ENCODE data around the gene GPR35.

Gene GPR35

DNA sequence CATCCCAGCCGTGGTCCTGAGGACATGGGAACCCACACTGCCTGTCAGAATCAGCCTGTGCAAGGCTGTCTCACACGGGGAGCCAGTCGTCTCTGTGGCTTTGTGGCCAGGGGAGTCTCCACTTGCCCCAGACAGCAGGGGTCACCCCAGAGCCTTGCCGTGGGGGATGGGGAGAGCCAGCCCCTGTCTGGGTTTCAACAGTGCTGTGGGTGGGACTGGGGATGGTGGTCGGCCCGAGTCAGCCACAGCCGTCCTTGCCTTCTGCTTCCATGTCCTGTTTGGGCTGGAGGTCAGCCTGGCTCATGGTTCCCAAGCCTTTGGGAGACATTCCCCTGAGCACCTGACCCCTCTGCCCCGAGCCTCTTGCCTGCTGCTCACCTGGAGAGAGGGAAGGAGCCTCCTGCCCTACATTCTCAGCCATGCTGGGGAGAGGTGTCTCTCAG is 19.6 kb downstream of the GPR35 start:
- DNase-seq (ENCODE audit: extremely low spot score): no peak
- ChIA-PET CTCF (no interaction called here), POLR2A (interaction anchor here (0.8 kb wide), 1 partner anchor 59 kb away, joined by 3 read pairs; the partner anchor contains the start of gene CAPN10)
- TF ChIP-seq FOXA1 (IDR thresholded peaks at IDR 0.05): no peak

DNA sequence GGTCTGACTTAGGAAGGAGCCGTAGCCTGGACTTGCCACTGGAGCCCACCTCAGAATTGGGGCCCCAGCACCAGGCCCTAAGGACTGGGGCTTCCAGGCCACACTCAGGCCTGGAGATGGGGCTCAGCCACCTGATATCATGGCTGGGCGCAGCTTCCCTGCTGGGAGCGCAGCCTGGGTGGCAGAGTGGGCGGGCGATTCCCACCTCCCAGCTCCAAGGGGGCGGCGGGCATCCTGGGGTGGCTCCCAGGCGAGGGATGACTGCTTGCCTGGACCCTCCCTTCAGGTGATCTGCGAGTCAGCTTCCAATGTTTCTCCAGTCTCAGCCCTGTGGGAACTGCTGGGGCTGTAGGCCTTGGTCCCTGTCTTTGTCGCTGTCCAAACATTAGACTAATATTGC is 20.1 kb downstream of the GPR35 start:
- no peak for DNase-seq (ENCODE audit: extremely low spot score)
- CTCF ChIA-PET: no interaction called here
- POLR2A ChIA-PET: interaction anchor here (0.8 kb wide), 1 partner anchor 59 kb away, joined by 3 read pairs; the partner anchor contains the start of gene CAPN10
- TF ChIP-seq ELF4 (IDR thresholded peaks at IDR 0.05) (no peak), FOXA1 (IDR thresholded peaks at IDR 0.05) (no peak), FOXM1 (IDR thresholded peaks at IDR 0.05; ENCODE audit: borderline replicate concordance) (no peak), ARNT (IDR thresholded peaks at IDR 0.05) (no peak), TARDBP (IDR thresholded peaks at IDR 0.05) (no peak), SP1 (IDR thresholded peaks at IDR 0.05) (no peak), LEF1 (IDR thresholded peaks at IDR 0.05; ENCODE audit: borderline replicate concordance) (no peak), BHLHE40 (IDR thresholded peaks at IDR 0.05; ENCODE audit: borderline replicate concordance) (no peak), FOXK2 (IDR thresholded peaks at IDR 0.05) (no peak), ZNF384 (IDR thresholded peaks at IDR 0.05) (no peak), CTBP1 (IDR thresholded peaks at IDR 0.05; ENCODE audit: borderline replicate concordance) (no peak), SUZ12 (IDR thresholded peaks at IDR 0.05) (no peak), L3MBTL2 (conservative IDR thresholded peaks at IDR 0.05) (no peak), NFRKB (IDR thresholded peaks at IDR 0.05) (no peak), HDGF (IDR thresholded peaks at IDR 0.05; ENCODE audit: borderline replicate concordance) (no peak)
- TF ChIP-seq, protein P1, sequence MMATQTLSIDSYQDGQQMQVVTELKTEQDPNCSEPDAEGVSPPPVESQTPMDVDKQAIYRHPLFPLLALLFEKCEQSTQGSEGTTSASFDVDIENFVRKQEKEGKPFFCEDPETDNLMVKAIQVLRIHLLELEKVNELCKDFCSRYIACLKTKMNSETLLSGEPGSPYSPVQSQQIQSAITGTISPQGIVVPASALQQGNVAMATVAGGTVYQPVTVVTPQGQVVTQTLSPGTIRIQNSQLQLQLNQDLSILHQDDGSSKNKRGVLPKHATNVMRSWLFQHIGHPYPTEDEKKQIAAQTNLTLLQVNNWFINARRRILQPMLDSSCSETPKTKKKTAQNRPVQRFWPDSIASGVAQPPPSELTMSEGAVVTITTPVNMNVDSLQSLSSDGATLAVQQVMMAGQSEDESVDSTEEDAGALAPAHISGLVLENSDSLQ (IDR thresholded peaks at IDR 0.05): no peak

DNA sequence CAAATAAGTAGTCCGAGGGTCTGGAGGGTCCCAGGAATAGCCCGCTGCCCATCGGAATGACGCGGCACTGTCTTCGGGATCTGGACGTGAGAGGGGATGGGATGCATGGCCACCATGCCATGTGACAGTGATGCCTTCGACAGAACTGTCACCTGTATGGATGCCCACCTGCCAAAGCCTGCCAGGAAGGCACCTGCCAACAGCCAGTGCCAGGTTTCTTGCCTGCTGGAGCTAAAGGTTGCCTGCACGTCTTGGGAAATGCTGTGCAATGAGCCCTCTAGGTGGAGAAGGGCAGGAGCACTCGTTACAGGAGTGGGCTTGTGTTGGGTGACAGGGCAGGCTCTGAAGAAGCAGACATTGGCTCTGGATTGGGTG is 20.5 kb downstream of the GPR35 start:
- TF ChIP-seq, protein P1 (IDR thresholded peaks at IDR 0.05): no peak
- CTCF ChIA-PET: no interaction called here
- POLR2A ChIA-PET: interaction anchor here (0.8 kb wide), 1 partner anchor 60 kb away, joined by 3 read pairs; the partner anchor contains the start of gene CAPN10
- no peak for DNase-seq (ENCODE audit: extremely low spot score)

DNA sequence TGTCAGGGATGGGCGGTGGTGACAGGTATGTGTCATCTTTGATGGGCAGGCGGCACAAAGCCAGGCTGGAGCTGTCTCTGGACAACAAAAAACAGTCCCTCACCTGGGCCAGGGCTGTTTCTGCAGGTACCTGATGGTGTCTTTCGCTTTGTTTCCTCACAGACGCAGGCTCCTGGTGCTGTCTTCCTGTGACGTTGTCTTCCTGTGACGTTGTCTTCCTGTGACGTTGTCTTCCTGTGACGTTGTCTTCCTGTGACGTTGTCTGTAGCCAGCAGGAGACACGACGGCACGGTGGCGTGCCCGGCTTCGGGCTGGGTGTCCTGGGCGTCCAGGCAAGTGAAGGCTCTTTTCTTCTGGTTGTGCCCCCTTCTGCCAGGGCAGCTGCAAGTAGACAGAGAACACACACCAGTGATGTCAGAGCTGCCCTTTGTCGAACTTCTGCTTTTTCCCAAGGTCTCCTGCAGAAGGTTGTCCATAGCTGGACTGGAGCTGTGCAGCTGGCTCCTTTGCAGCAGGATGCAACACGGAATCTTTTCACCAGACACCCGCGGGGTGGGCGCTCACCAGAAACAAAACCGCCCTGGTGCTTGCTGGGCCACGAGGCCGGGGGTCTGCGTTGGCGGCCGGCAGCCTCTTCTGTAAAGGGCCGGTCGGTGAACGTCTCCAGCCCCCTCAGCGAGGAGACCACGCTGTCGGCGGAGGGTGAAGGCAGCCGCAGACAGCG is 21.1 kb downstream of the GPR35 start:
- DNase-seq (ENCODE audit: extremely low spot score): no peak
- ChIA-PET CTCF (no interaction called here), POLR2A (no interaction called here)
- no peak for TF ChIP-seq BHLHE40 (IDR thresholded peaks at IDR 0.05; ENCODE audit: borderline replicate concordance)
- no peak for TF ChIP-seq NFRKB (IDR thresholded peaks at IDR 0.05)
- no peak for TF ChIP-seq ZNF384 (IDR thresholded peaks at IDR 0.05)
- no peak for TF ChIP-seq SP1 (IDR thresholded peaks at IDR 0.05)
- TF ChIP-seq LEF1 (IDR thresholded peaks at IDR 0.05; ENCODE audit: borderline replicate concordance): no peak
- TF ChIP-seq FOXM1 (IDR thresholded peaks at IDR 0.05; ENCODE audit: borderline replicate concordance): no peak
- no peak for TF ChIP-seq FOXA1 (IDR thresholded peaks at IDR 0.05)
- no peak for TF ChIP-seq TARDBP (IDR thresholded peaks at IDR 0.05)
- no peak for TF ChIP-seq L3MBTL2 (conservative IDR thresholded peaks at IDR 0.05)
- no peak for TF ChIP-seq CTBP1 (IDR thresholded peaks at IDR 0.05; ENCODE audit: borderline replicate concordance)
- no peak for TF ChIP-seq SUZ12 (IDR thresholded peaks at IDR 0.05)
- TF ChIP-seq ARNT (IDR thresholded peaks at IDR 0.05): no peak
- TF ChIP-seq, protein P1 (IDR thresholded peaks at IDR 0.05): no peak
- TF ChIP-seq ELF4 (IDR thresholded peaks at IDR 0.05): no peak

DNA sequence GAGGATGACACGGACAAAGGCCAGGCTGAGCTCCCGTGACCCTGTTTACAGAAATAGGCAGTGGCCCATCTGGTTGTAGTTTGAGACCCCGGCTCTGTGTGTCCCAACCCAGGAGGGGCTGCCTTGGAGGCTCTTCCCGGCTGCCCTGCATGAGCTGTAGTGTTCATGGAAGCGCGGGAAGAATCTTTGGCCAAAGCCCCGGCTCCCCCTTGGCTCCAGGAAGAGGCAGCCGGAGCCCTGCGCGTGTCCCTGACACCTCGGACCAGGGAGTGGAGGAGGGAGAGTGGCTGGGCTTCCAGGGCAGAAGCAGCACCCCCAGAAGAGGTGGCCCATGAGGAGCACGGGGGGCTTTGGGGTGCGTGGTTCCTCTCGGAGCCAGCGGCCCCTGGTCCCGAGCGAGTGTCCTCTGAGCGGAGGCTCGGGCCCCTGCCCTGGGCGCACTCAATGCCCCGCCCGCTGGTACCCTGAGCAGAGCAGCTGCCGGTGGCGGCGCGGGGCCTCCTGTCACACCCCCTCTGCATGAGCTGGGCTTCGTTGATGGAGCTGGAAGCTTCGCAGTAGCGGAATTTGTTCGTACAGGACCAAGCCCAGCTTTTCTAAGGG is 21.7 kb downstream of the GPR35 start:
- CTCF ChIA-PET: no interaction called here
- DNase-seq (ENCODE audit: extremely low spot score): no peak
- TF ChIP-seq TARDBP (IDR thresholded peaks at IDR 0.05) (no peak), FOXM1 (IDR thresholded peaks at IDR 0.05; ENCODE audit: borderline replicate concordance) (no peak), ZNF384 (IDR thresholded peaks at IDR 0.05) (no peak), NFRKB (IDR thresholded peaks at IDR 0.05) (no peak)
- POLR2A ChIA-PET: no interaction called here

DNA sequence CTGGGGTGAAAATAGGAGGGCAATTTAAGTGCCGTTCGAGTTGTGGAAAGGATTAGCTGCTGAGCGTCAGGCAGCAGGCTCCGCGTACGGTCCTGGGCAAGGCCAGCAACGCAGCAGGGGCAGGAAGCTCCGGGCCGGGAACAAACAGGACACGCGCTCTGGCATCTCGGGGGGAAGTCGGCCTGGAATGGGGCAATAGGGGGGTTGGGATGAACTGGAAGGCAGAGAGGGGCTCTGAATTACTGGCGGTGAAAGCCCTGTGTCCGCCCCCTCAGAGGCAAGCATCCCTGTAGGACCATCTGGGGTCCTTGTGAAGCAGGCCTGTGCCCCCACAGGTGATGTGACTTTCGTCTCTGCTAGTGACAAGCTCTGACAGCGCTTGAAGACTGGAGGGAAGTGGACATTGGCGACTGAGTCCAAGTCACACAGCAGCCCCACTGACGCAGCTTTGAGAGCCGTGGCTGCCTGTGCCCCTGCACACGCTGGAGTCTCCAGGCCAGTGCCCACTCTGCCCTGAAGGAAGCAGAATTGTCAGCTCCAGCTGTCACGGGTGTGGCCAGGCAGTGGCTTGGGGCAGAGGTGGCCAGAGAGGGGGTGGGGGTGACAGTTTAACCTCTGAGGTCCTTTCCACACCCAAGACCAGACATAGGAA is 22.3 kb downstream of the GPR35 start:
- POLR2A ChIA-PET: no interaction called here
- TF ChIP-seq L3MBTL2 (conservative IDR thresholded peaks at IDR 0.05): no peak
- no peak for TF ChIP-seq ELF4 (IDR thresholded peaks at IDR 0.05)
- no peak for TF ChIP-seq SP1 (IDR thresholded peaks at IDR 0.05)
- no peak for TF ChIP-seq NFRKB (IDR thresholded peaks at IDR 0.05)
- no peak for TF ChIP-seq FOXK2 (IDR thresholded peaks at IDR 0.05)
- TF ChIP-seq FOXM1 (IDR thresholded peaks at IDR 0.05; ENCODE audit: borderline replicate concordance): no peak
- TF ChIP-seq, protein P1 (IDR thresholded peaks at IDR 0.05): no peak
- no peak for TF ChIP-seq TARDBP (IDR thresholded peaks at IDR 0.05)
- no peak for TF ChIP-seq BHLHE40 (IDR thresholded peaks at IDR 0.05; ENCODE audit: borderline replicate concordance)
- no peak for TF ChIP-seq SUZ12 (IDR thresholded peaks at IDR 0.05)
- TF ChIP-seq CTBP1 (IDR thresholded peaks at IDR 0.05; ENCODE audit: borderline replicate concordance): no peak
- no peak for TF ChIP-seq FOXA1 (IDR thresholded peaks at IDR 0.05)
- no peak for TF ChIP-seq ZNF384 (IDR thresholded peaks at IDR 0.05)
- TF ChIP-seq ARNT (IDR thresholded peaks at IDR 0.05): no peak
- TF ChIP-seq LEF1 (IDR thresholded peaks at IDR 0.05; ENCODE audit: borderline replicate concordance): no peak

More for the DNA sequence above, 22.3 kb downstream of the GPR35 start:
- no peak for DNase-seq (ENCODE audit: extremely low spot score)
- CTCF ChIA-PET: no interaction called here

Data from HEK293T (cell line).